ENCODE data around the gene VWC2. TPM values are rescaled to one million over a fixed set of nuclear protein-coding genes. Genes with fewer than 3 reads are reported as not detected.

VWC2 gene
- total and polyA plus RNA-seq, 2 donors: 0.01 to 0.11 TPM

DNA sequence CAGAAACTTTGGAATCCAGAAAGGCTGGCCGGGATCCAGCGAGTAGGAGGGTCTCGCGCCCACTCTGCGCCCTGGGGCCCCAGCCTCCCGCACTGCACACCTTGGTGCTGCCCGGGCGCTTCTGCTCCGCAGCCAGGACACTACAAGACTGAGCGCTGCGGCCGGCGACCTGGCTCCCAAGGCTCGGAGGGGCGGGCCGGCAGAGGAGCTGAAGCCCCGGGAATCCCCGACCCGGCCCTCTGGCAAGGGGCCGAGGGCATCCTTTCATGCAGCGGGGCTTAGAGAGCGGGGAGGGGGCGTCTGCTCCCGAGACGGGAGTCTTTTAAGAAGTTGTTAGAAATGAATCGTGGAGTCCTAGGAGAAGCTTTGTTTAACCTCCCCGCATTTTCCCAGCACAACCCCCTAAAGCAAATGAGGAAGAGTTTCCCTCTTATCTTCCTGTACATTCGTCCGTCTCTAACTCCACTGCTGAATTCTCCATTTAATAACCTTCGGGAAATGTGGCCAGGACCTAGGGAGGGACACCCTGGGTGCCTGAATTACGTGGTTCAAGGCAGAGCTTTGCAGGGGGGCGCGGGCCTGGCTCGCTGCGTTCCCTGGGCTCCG lies 1.1 kb downstream of the VWC2 start:
- under 1% methylated on average over 36 of the region's 36 CpGs for WGBS
- Histone ChIP-seq H3K4me1 (ENCODE audit: insufficient read depth) (peaks cover 7% of the 10 kb centered on the region), H3K36me3 (ENCODE audit: insufficient read depth) (no peaks in the 10 kb centered on the region), H3K27ac (ENCODE audit: low read depth) (no peak overlapping the region), H3K4me3 (ENCODE audit: low read depth, low read length) (peak overlapping the region; percentile 36)
- no peak for DNase-seq (ENCODE audit: extremely low spot score)

DNA sequence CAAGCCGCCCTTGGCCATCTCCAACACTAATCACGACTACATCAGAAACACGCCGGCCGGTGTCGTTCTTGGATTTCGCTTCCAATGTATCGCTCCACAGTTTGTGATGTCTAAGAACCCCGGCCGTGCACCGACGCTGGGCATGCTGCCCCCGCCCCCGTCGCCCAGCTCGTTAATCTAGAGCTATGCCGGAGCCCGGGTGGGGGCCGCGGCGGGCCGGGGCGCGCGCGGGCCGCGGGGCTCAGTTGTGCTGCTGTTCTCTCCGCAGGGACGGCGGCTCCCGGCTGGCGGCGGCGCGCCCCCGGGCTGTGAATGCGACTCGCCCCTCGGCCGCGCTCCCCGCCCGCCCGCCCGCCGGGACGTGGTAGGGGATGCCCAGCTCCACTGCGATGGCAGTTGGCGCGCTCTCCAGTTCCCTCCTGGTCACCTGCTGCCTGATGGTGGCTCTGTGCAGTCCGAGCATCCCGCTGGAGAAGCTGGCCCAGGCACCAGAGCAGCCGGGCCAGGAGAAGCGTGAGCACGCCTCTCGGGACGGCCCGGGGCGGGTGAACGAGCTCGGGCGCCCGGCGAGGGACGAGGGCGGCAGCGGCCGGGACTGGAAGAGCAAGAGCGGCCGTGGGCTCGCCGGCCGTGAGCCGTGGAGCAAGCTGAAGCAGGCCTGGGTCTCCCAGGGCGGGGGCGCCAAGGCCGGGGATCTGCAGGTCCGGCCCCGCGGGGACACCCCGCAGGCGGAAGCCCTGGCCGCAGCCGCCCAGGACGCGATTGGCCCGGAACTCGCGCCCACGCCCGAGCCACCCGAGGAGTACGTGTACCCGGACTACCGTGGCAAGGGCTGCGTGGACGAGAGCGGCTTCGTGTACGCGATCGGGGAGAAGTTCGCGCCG lies 1.9 kb downstream of the VWC2 start:
- WGBS: under 1% methylated on average over 106 of the region's 106 CpGs
- no peak for DNase-seq (ENCODE audit: extremely low spot score)
- Histone ChIP-seq H3K4me3 (ENCODE audit: low read depth, low read length) (peak overlapping the region; percentile 36), H3K4me1 (ENCODE audit: insufficient read depth) (peaks cover 7% of the 10 kb centered on the region), H3K27ac (ENCODE audit: low read depth) (no peak overlapping the region), H3K36me3 (ENCODE audit: insufficient read depth) (no peaks in the 10 kb centered on the region)

DNA sequence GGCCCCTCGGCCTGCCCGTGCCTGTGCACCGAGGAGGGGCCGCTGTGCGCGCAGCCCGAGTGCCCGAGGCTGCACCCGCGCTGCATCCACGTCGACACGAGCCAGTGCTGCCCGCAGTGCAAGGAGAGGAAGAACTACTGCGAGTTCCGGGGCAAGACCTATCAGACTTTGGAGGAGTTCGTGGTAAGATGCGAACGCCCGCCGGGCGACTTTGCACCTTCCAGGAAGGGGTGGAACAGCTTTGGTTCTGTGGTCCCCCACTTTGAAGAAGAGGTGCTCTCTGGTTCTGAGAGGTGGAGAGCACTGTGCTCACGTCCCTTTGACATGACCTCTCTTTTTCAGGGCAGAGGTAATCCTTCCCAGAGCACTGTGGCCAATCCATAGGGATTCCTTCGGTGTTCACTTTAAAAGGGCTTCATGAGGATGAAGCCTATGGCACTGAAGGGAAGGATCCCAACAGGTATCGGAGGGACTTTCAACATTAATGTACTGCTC lies 2.6 kb downstream of the VWC2 start:
- Histone ChIP-seq H3K4me1 (ENCODE audit: insufficient read depth) (peaks cover 7% of the 10 kb centered on the region), H3K27ac (ENCODE audit: low read depth) (no peak overlapping the region), H3K36me3 (ENCODE audit: insufficient read depth) (no peaks in the 10 kb centered on the region), H3K4me3 (ENCODE audit: low read depth, low read length) (peak overlapping the region; percentile 36)
- 12% methylated on average over 25 of the region's 25 CpGs for WGBS
- DNase-seq (ENCODE audit: extremely low spot score): no peak

DNA sequence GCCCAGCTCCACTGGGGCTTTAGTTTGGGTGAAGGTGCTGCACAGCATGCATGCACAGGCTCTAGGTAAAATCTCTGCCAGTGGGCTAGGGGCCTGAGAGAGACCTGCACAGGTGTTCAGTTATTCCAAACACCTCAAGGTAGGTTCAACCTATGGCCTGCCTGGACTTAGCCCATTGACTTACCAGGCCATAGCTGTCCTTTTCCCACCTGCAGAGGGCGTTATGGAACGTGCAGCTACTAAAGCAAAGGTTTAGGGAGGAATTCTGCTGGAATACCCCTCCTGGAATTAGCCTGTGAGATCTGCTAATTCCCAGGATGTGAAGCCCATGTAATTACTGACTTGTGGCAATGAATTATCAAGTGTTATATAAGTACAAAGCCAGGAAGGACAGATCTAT lies 3.6 kb downstream of the VWC2 start:
- Histone ChIP-seq H3K4me3 (ENCODE audit: low read depth, low read length) (no peak overlapping the region), H3K36me3 (ENCODE audit: insufficient read depth) (no peaks in the 10 kb centered on the region), H3K4me1 (ENCODE audit: insufficient read depth) (peaks cover 7% of the 10 kb centered on the region), H3K27ac (ENCODE audit: low read depth) (no peak overlapping the region)
- DNase-seq (ENCODE audit: extremely low spot score): no peak
- 15% methylated on average over 2 of the region's 2 CpGs for WGBS

DNA sequence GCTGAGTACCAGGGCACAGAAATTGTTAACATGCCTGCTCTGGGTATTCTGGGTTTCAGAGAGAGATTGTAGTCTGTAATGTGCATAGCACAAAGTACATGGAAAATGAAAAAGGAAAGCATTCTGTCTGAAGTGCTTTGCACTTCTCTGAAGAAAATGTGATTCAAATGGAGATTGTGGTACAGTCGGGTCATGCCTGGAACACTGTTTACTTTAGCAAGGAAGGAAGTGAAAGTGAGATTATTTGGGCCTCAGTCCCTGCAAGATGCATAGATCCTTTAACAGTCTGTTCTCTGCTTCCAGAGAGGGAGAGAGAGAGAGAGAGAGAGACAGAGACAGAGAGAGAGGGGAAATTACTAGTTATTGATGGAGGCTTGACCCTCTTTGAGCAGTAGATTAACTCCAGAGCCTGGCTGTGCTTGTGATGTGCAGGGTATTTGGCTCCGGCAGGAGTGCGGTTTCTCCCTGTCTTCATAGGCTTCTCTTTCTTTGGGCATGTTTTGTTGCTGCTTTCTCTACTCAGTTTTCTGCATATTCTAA lies 5.4 kb downstream of the VWC2 start:
- Histone ChIP-seq H3K4me1 (ENCODE audit: insufficient read depth) (peaks cover 4% of the 10 kb centered on the region), H3K4me3 (ENCODE audit: low read depth, low read length) (no peak overlapping the region), H3K27ac (ENCODE audit: low read depth) (no peak overlapping the region), H3K36me3 (ENCODE audit: insufficient read depth) (no peaks in the 10 kb centered on the region)
- no peak for DNase-seq (ENCODE audit: extremely low spot score)
- WGBS: 64% methylated on average over 3 of the region's 3 CpGs

DNA sequence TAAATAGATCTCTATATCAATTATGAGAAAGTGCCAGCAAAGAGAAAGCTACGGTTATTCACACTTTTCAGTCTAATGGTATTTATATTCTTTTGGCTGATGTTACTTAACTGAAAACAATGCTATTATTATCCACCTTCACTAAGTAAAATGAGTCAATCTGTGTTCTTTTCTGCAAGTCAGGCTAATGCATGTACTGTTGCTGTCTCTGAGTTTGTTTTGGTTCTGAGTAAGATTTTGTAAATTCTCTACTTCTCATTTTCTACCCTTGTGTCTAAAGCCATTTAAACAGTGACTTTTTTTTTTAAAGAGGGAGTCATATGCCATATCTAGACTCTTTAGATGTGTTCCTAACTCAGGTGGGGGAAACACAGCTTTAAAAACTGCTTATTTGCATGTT lies 7.5 kb downstream of the VWC2 start:
- no peak overlapping the region for H3K27ac ChIP-seq (ENCODE audit: low read depth)
- H3K4me3 ChIP-seq (ENCODE audit: low read depth, low read length): no peak overlapping the region
- H3K4me1 ChIP-seq (ENCODE audit: insufficient read depth): no peaks in the 10 kb centered on the region
- 82% methylated on average over 1 of the region's 1 CpG for WGBS
- DNase-seq (ENCODE audit: extremely low spot score): no peak
- no peaks in the 10 kb centered on the region for H3K36me3 ChIP-seq (ENCODE audit: insufficient read depth)

DNA sequence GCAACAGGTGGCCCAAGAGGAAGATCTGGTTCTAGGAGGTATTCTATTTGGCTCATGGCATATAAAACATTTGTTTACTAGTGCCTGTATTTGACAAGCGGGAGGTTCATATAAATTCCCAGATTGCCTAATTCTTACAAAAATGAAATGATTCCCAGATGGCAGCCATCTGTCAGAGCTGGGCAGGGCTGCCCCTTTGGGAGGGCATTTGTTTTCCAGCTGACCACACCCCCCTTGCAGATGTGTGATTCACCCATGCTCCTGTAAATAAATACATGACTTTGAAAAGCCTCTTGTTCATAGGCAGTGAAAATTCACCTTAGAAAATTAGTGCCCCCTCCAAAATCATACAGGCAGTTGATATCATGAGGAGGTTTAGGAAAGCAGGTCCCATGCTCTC lies 8.6 kb downstream of the VWC2 start:
- WGBS: 82% methylated on average over 1 of the region's 1 CpG
- Histone ChIP-seq H3K36me3 (ENCODE audit: insufficient read depth) (no peaks in the 10 kb centered on the region), H3K4me1 (ENCODE audit: insufficient read depth) (no peaks in the 10 kb centered on the region), H3K27ac (ENCODE audit: low read depth) (no peak overlapping the region), H3K4me3 (ENCODE audit: low read depth, low read length) (no peak overlapping the region)
- DNase-seq (ENCODE audit: extremely low spot score): no peak

DNA sequence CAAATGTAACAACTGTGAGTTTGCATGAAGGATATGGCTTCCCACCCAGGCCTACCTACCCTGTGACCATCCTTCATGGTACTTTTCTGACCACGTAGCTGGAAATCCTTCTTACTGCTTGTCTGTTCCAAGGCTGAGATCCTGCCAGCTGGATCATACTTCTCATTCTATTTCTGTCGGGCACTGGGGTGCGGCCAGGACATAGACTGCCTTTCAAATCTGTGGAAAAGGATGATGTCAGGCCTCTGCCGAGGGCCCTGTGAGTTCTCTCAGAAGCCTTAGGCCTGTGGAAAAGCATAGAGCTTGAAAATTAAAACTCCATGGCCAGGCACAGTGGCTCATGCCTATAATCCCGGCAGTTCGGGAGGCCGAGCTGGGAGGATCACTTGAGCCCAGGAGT lies 10.0 kb downstream of the VWC2 start:
- no peak for DNase-seq (ENCODE audit: extremely low spot score)
- WGBS: 72% methylated on average over 7 of the region's 7 CpGs
- no peak overlapping the region for H3K4me3 ChIP-seq (ENCODE audit: low read depth, low read length)

DNA sequence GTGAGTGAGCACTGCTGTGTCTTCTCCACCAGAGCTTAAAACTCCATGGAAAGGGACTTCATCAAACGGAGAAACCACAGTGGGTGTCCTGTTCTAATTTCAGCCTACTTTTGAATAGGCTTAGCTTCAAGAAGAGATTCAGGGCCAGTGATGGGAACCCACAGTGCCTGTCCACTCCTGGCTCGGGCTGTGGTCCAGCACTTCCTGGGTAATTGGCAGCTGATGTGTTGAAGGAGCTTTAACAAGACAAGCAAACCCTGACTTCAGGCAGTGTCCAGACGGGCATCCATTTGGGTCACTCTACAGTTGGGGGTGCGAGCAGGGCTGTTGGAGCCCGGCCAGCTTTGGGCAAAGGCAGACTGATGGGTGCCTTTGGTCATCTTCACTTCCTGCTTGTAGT lies 14.5 kb downstream of the VWC2 start:
- Histone ChIP-seq H3K4me3 (ENCODE audit: low read depth, low read length) (no peak overlapping the region), H3K27ac (ENCODE audit: low read depth) (no peak overlapping the region), H3K36me3 (ENCODE audit: insufficient read depth) (no peaks in the 10 kb centered on the region), H3K4me1 (ENCODE audit: insufficient read depth) (no peaks in the 10 kb centered on the region)
- no peak for DNase-seq (ENCODE audit: extremely low spot score)
- WGBS: 84% methylated on average over 5 of the region's 5 CpGs

More for the DNA sequence above, 10.0 kb downstream of the VWC2 start:
- no peaks in the 10 kb centered on the region for H3K36me3 ChIP-seq (ENCODE audit: insufficient read depth)
- no peak overlapping the region for H3K27ac ChIP-seq (ENCODE audit: low read depth)
- H3K4me1 ChIP-seq (ENCODE audit: insufficient read depth): no peaks in the 10 kb centered on the region

DNA sequence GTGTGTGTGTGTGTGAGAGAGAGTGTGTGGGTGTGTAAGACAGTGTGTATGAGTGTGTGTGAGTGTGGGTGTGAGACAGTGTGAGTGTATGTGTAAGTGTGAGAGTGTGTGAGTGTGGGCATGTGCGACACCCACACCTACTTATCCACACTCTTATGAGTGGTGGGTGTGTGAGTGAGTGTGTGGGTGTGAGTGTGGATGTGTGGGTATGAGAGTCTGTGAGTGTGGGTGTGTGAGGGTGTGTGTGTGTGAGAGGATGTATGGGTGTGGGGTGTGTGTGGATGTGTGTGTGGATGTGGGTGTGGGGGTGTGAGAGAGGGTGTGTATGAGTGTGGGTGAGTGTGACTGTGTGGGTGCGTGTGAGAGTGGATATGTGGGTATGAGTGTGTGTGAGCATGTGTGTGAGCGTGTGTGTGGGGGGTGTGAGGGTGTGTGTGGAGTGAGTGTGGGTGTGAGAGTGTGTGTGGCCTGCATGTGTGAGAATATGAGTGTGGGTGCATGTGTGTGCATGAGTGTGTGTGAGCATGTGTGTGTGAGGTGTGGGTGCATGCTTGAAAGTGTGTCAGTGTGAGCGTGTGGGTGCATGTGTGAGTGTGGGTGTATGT lies 15.1 kb downstream of the VWC2 start:
- DNase-seq (ENCODE audit: extremely low spot score): no peak
- WGBS: 98% methylated on average over 4 of the region's 4 CpGs
- Histone ChIP-seq H3K4me3 (ENCODE audit: low read depth, low read length) (no peak overlapping the region), H3K36me3 (ENCODE audit: insufficient read depth) (no peaks in the 10 kb centered on the region), H3K4me1 (ENCODE audit: insufficient read depth) (no peaks in the 10 kb centered on the region), H3K27ac (ENCODE audit: low read depth) (no peak overlapping the region)

DNA sequence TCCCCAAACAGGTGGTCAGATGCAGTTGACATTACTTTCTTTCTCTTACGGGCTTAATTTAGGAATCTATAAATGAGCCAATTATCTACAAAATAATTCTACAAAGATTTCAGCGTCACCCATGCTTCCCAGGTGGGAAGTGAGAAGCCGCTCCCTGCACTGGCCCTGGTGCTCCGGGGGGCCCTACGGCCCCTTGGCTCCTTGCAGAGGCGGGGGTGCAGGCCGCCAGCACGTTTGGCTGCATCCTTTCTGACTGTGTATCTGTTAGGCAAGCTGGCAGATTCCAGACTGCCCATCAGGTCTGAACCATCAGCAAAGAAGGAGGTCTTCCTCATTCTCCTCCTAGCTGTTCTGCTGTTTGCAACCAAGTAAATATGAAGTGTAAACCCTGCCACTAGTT lies 16.3 kb downstream of the VWC2 start:
- no peaks in the 10 kb centered on the region for H3K36me3 ChIP-seq (ENCODE audit: insufficient read depth)
- no peak for DNase-seq (ENCODE audit: extremely low spot score)
- no peak overlapping the region for H3K4me3 ChIP-seq (ENCODE audit: low read depth, low read length)
- 64% methylated on average over 8 of the region's 8 CpGs for WGBS
- H3K4me1 ChIP-seq (ENCODE audit: insufficient read depth): no peaks in the 10 kb centered on the region
- H3K27ac ChIP-seq (ENCODE audit: low read depth): no peak overlapping the region

DNA sequence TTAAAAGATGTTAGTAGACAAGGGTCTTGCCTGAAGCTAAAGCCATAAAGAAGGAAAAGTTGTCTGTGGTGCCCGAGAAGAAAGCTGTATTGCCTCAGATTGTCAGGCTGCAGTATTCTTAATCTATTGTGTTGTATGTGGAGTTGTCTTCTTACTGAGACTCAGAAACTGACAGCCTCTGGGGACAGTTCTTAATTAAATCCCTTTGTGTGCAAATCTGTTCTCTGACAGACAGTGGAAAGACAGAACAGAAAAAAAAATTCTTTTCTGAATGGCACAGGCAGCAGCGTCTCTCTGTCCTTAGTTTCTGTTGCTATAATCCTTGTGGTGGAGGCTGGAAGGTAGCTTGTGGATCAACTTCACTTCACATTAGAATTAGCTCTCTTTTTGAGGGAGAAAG lies 16.8 kb downstream of the VWC2 start:
- no peak for DNase-seq (ENCODE audit: extremely low spot score)
- Histone ChIP-seq H3K4me3 (ENCODE audit: low read depth, low read length) (no peak overlapping the region), H3K4me1 (ENCODE audit: insufficient read depth) (no peaks in the 10 kb centered on the region), H3K27ac (ENCODE audit: low read depth) (no peak overlapping the region), H3K36me3 (ENCODE audit: insufficient read depth) (no peaks in the 10 kb centered on the region)
- WGBS: 50% methylated on average over 2 of the region's 2 CpGs

DNA sequence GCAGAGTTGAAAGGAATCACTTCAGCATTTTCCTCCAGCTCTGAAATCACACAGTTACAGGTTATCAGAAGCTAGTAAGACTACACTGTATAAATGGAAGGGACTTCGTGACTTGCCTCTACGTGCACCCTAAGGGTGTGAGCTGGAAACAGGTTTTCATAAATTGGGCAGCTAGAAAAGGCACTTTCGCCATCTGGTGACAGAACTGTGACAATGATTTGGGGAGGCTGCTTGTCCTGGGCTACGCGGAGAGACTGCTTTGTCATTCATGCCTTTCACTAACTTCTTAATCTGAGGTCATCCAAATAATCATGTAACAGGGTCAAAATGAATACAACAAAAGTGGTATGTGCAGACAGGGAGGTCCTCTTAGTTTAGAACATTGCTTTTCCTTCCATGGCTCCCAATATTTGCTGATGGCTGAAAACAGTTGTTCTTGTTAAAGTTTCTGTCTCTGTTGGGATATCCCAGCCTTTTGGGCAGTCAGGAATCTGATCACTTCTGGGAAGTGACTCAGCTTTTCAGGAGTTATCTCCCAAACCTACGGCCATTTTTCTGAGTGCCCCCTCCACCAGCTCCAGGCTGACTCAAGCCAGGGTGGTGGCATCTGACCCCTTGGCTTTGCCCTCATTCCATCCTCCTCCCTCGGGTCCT lies 17.8 kb downstream of the VWC2 start:
- no peak overlapping the region for H3K27ac ChIP-seq (ENCODE audit: low read depth)
- 20% methylated on average over 7 of the region's 7 CpGs for WGBS
- H3K4me1 ChIP-seq (ENCODE audit: insufficient read depth): no peaks in the 10 kb centered on the region
- no peak overlapping the region for H3K4me3 ChIP-seq (ENCODE audit: low read depth, low read length)
- peak; percentile 25 for DNase-seq (ENCODE audit: extremely low spot score)
- H3K36me3 ChIP-seq (ENCODE audit: insufficient read depth): no peaks in the 10 kb centered on the region
